ENCODE measurements around the gene AGO1. TPM values are rescaled to one million over a fixed set of nuclear protein-coding genes. Genes with fewer than 3 reads are reported as not detected.

The AGO1 gene
- total RNA-seq, 2 donors from 2014 or later, result 31.8 to 52.0 TPM

- 39% methylated on average over 5 of the region's 5 CpGs for WGBS
- H3K36me3 ChIP-seq, result no peaks in the 10 kb centered on the region
- no peaks in the 10 kb centered on the region for H3K4me1 ChIP-seq (replicated peaks)
- no peak for TF ChIP-seq POLR2AphosphoS5 (IDR thresholded peaks at IDR 0.05)
- no peak for TF ChIP-seq CTCF (IDR thresholded peaks at IDR 0.05)
- TF ChIP-seq POLR2A (IDR thresholded peaks at IDR 0.05), result no peak
- no peak overlapping the region for H3K27ac ChIP-seq
- no peaks in the 10 kb centered on the region for H3K9me3 ChIP-seq
- no peak for DNase-seq (ENCODE audit: low spot score)
- intact Hi-C loops (cut with DNase I), result no loop called here
- H3K27me3 ChIP-seq (replicated peaks; ENCODE audit: insufficient read depth), result no peaks in the 10 kb centered on the region
- H3K4me3 ChIP-seq, result no peak overlapping the region
Measured at GRCh38 chr1:35876988-35877387, 6.0 kb upstream of the AGO1 start.

DNA sequence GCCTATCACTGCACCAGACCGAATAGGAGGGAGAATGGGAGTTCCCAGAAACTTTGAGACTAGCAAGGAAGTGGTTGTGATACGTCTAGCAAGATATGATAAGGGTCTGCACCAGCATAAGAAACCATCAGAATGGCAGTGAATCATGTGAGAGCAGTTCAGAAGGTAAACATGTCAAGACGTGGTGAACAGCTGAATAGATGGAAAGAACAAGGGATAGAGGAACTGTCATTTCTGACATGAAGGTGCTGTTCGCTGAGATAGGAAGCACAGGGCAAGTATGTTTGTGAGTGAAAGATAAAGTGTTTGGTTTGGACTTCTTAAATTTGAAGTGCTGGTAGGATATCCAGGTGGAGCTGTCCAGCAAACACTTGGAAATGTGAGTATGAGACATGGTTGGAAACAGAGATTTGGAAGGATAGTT, 1.1 kb upstream of the AGO1 start:
- no peaks in the 10 kb centered on the region for H3K27me3 ChIP-seq (replicated peaks; ENCODE audit: insufficient read depth)
- TF ChIP-seq POLR2AphosphoS5 (IDR thresholded peaks at IDR 0.05), result no peak
- peaks cover 3% of the 10 kb centered on the region for H3K4me1 ChIP-seq (replicated peaks)
- 53% methylated on average over 4 of the region's 4 CpGs for WGBS
- H3K36me3 ChIP-seq, result no peaks in the 10 kb centered on the region
- intact Hi-C loops (cut with DNase I), result loop anchor here (5.0 kb wide), 1 partner anchor 205 kb away; the partner anchor contains the start of gene ADPRS
- no peak for DNase-seq (ENCODE audit: low spot score)
- H3K9me3 ChIP-seq, result no peaks in the 10 kb centered on the region
- no peak overlapping the region for H3K27ac ChIP-seq
- H3K4me3 ChIP-seq, result no peak overlapping the region

- peaks cover 3% of the 10 kb centered on the region for H3K4me1 ChIP-seq (replicated peaks)
- H3K9me3 ChIP-seq, result no peaks in the 10 kb centered on the region
- peak overlapping the region in 1 of 2 donors; percentile 83 for H3K27ac ChIP-seq
- TF ChIP-seq CTCF (IDR thresholded peaks at IDR 0.05), result no peak
- no peak for DNase-seq (ENCODE audit: low spot score)
- intact Hi-C loops (cut with DNase I), result loop anchor here (5.0 kb wide), 1 partner anchor 205 kb away; the partner anchor contains the start of gene ADPRS
- no peaks in the 10 kb centered on the region for H3K36me3 ChIP-seq
- WGBS, result 51% methylated on average over 16 of the region's 16 CpGs
- H3K27me3 ChIP-seq (replicated peaks; ENCODE audit: insufficient read depth), result no peaks in the 10 kb centered on the region
- peak overlapping the region; percentile 74 to 96 for H3K4me3 ChIP-seq
Measured at GRCh38 chr1:35882586-35882944, 444 bp upstream of the AGO1 start.

DNA sequence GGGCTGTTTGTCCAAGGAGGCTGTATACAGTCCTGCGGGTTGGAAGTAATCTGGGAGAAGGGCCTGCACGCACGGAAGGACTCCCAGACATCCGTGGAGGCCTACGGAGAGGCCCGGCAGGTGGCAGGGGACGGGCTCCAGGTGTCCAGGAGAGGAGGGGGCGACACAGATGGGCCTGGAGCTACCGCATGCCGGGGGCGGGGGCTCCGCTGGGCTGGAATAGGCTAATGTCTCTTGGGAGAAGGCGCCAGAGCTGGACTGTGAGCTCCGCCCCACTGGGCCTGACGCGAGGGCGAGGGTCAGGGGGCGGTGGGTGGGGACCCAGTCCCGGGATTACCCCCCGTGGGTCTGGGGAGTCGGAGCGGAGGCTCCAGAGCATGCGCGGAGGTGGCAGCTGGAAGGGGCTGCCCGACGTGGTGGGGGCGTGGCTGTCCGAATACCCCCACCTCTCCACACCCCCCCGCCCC, 659 bp downstream of the AGO1 start:
- WGBS, result under 1% methylated on average over 27 of the region's 29 CpGs
- Histone ChIP-seq H3K4me3 (peak overlapping the region; percentile 74 to 96), H3K27ac (peak overlapping the region; percentile 79 to 83), H3K27me3 (replicated peaks; ENCODE audit: insufficient read depth) (no peaks in the 10 kb centered on the region), H3K36me3 (no peaks in the 10 kb centered on the region), H3K4me1 (replicated peaks) (peaks cover 3% of the 10 kb centered on the region), H3K9me3 (no peaks in the 10 kb centered on the region)
- peak; percentile 42 for DNase-seq (ENCODE audit: low spot score)
- TF ChIP-seq POLR2AphosphoS5 (IDR thresholded peaks at IDR 0.05) (peak; percentile 6), POLR2A (IDR thresholded peaks at IDR 0.05) (no peak)
- intact Hi-C loops (cut with DNase I), result loop anchor here (5.0 kb wide), 1 partner anchor 204 kb away; the partner anchor contains the start of gene ADPRS

- Histone ChIP-seq H3K27ac (no peak overlapping the region), H3K9me3 (no peaks in the 10 kb centered on the region), H3K4me1 (replicated peaks) (peaks cover 3% of the 10 kb centered on the region), H3K27me3 (replicated peaks; ENCODE audit: insufficient read depth) (no peaks in the 10 kb centered on the region), H3K4me3 (no peak overlapping the region), H3K36me3 (no peaks in the 10 kb centered on the region)
- no peak for TF ChIP-seq CTCF (IDR thresholded peaks at IDR 0.05)
- no peak for TF ChIP-seq POLR2A (IDR thresholded peaks at IDR 0.05)
- no peak for TF ChIP-seq POLR2AphosphoS5 (IDR thresholded peaks at IDR 0.05)
- DNase-seq (ENCODE audit: low spot score), result no peak
- 42% methylated on average over 2 of the region's 2 CpGs for WGBS
- intact Hi-C loops (cut with DNase I), result loop anchor here (5.0 kb wide), 1 partner anchor 202 kb away; the partner anchor contains the start of gene ADPRS
Measured at GRCh38 chr1:35884934-35885333, 1.9 kb downstream of the AGO1 start.

DNA sequence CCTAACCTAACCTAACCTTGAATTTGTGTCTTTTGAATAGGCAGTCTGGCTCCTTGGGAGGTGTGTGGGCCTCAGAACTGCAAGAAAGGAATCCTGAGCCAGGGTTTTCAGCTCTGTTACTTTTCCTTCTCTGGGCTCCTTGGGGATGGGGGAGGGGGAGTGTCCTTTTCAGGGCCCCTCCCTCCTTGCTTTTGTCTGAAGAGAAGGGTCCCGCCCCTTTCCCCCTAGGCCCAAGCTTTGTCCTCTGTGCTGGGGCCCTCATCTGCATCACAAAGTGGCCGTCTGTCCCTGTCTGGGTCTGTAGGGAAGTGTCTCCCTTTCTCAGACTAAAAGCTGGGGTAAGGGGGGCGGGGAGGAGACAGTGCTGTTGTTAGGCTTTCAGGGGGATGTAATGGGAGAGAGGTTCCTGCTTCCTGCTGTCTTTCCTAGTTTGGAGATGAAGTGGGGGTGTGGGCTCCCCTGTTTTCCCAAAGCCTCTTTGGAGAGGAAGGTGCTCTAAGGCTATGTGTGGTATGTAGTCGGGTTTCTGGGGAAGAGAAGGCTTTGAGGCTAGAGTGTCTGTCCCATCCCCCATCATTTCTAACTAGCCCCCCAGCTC, 3.1 kb downstream of the AGO1 start:
- H3K27me3 ChIP-seq (replicated peaks; ENCODE audit: insufficient read depth), result no peaks in the 10 kb centered on the region
- 41% methylated on average over 4 of the region's 4 CpGs for WGBS
- DNase-seq (ENCODE audit: low spot score), result no peak
- H3K4me1 ChIP-seq (replicated peaks), result peaks cover 3% of the 10 kb centered on the region
- no peaks in the 10 kb centered on the region for H3K36me3 ChIP-seq
- no peak for TF ChIP-seq POLR2A (IDR thresholded peaks at IDR 0.05)
- no peak for TF ChIP-seq POLR2AphosphoS5 (IDR thresholded peaks at IDR 0.05)
- TF ChIP-seq CTCF (IDR thresholded peaks at IDR 0.05), result no peak
- H3K4me3 ChIP-seq, result no peak overlapping the region
- H3K27ac ChIP-seq, result no peak overlapping the region
- intact Hi-C loops (cut with DNase I), result no loop called here
- H3K9me3 ChIP-seq, result no peaks in the 10 kb centered on the region
